ENCODE measurements around the gene HDAC4. TPM values are rescaled to one million over a fixed set of nuclear protein-coding genes. Genes with fewer than 3 reads are reported as not detected.

HDAC4 gene
- total RNA-seq, 4 donors from 2014 or later, result 30.2 to 103 (median 51.7) TPM

- TF ChIP-seq, protein P1, sequence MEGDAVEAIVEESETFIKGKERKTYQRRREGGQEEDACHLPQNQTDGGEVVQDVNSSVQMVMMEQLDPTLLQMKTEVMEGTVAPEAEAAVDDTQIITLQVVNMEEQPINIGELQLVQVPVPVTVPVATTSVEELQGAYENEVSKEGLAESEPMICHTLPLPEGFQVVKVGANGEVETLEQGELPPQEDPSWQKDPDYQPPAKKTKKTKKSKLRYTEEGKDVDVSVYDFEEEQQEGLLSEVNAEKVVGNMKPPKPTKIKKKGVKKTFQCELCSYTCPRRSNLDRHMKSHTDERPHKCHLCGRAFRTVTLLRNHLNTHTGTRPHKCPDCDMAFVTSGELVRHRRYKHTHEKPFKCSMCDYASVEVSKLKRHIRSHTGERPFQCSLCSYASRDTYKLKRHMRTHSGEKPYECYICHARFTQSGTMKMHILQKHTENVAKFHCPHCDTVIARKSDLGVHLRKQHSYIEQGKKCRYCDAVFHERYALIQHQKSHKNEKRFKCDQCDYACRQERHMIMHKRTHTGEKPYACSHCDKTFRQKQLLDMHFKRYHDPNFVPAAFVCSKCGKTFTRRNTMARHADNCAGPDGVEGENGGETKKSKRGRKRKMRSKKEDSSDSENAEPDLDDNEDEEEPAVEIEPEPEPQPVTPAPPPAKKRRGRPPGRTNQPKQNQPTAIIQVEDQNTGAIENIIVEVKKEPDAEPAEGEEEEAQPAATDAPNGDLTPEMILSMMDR (IDR thresholded peaks at IDR 0.05), result no peak
- ATAC-seq (ENCODE audit: low FRiP score) (no peak), DNase-seq (ENCODE audit: low spot score) (no peak)
Observed at GRCh38 chr2:239139101-239139500, 261.7 kb downstream of the HDAC4 start.

GRCh38 chr2:239138610-239139009, 262.2 kb downstream of the HDAC4 start:
- TF ChIP-seq, protein P1 (IDR thresholded peaks at IDR 0.05), result no peak
- ATAC-seq (ENCODE audit: low FRiP score), result no peak
- DNase-seq (ENCODE audit: low spot score), result no peak

GRCh38 chr2:239137898-239138283, 262.9 kb downstream of the HDAC4 start:
- ATAC-seq (ENCODE audit: low FRiP score) (no peak), DNase-seq (ENCODE audit: low spot score) (no peak)
- TF ChIP-seq, protein P1 (IDR thresholded peaks at IDR 0.05), result no peak

- DNase-seq (ENCODE audit: low spot score) (no peak), ATAC-seq (ENCODE audit: low FRiP score) (no peak)
- TF ChIP-seq, protein P1 (IDR thresholded peaks at IDR 0.05), result no peak
Observed at GRCh38 chr2:239137165-239137897, 263.5 kb downstream of the HDAC4 start.

- ATAC-seq (ENCODE audit: low FRiP score) (no peak), DNase-seq (ENCODE audit: low spot score) (no peak)
- TF ChIP-seq, protein P1 (IDR thresholded peaks at IDR 0.05), result no peak
Observed at GRCh38 chr2:239136762-239137161, 264.1 kb downstream of the HDAC4 start.

GRCh38 chr2:239136203-239136602, 264.6 kb downstream of the HDAC4 start:
- no peak for ATAC-seq (ENCODE audit: low FRiP score)
- DNase-seq (ENCODE audit: low spot score), result no peak

More at GRCh38 chr2:239136203-239136602, 264.6 kb downstream of the HDAC4 start:
- TF ChIP-seq, protein P1 (IDR thresholded peaks at IDR 0.05), result no peak
